HCEC 1CT (cell line): ENCODE data around the gene FBXO31.

ENCODE experiments used
- DNase-seq: peaks from one replicate; pipeline ENCODE4 v3.0.0-alpha.2; 2017

The FBXO31 gene

GRCh38 chr16:87323727-87324410 lies 59.7 kb downstream of the FBXO31 start:
- no peak for DNase-seq

GRCh38 chr16:87322833-87323726 lies 60.5 kb downstream of the FBXO31 start:
- DNase-seq: no peak

- no peak for DNase-seq
Observed at GRCh38 chr16:87322360-87322759, 61.2 kb downstream of the FBXO31 start.

GRCh38 chr16:87321336-87322107 lies 62.1 kb downstream of the FBXO31 start:
- no peak for DNase-seq

GRCh38 chr16:87320510-87321227 lies 62.9 kb downstream of the FBXO31 start:
- no peak for DNase-seq

GRCh38 chr16:87319997-87320491 lies 63.5 kb downstream of the FBXO31 start:
- no peak for DNase-seq

- DNase-seq: no peak
Observed at GRCh38 chr16:87319011-87319410, 64.6 kb downstream of the FBXO31 start.

- peak; percentile 62 for DNase-seq
Observed at GRCh38 chr16:87317750-87318644, 65.6 kb downstream of the FBXO31 start.

- DNase-seq: peak; percentile 90
Observed at GRCh38 chr16:87316923-87317749, 66.4 kb downstream of the FBXO31 start, which contains the start of gene C16orf95. Gene C16orf95 (minus strand): TSS chr16:87317392. CDS start chr16:87317242, 150 bp downstream.

GRCh38 chr16:87316450-87316922 lies 67.1 kb downstream of the FBXO31 start:
- no peak for DNase-seq

- no peak for DNase-seq
Observed at GRCh38 chr16:87314990-87315420, 68.6 kb downstream of the FBXO31 start.

GRCh38 chr16:87312008-87312407 lies 71.6 kb downstream of the FBXO31 start:
- DNase-seq: no peak

- no peak for DNase-seq
Observed at GRCh38 chr16:87311387-87311786, 72.2 kb downstream of the FBXO31 start.

- no peak for DNase-seq
Observed at GRCh38 chr16:87310610-87311009, 73.0 kb downstream of the FBXO31 start.

- DNase-seq: no peak
Observed at GRCh38 chr16:87309620-87310525, 73.7 kb downstream of the FBXO31 start.

GRCh38 chr16:87308826-87309225 lies 74.8 kb downstream of the FBXO31 start:
- no peak for DNase-seq

GRCh38 chr16:87306516-87306915 lies 77.1 kb downstream of the FBXO31 start:
- peak; percentile 9 for DNase-seq

GRCh38 chr16:87305505-87306391 lies 77.8 kb downstream of the FBXO31 start:
- DNase-seq: peak; percentile 54
